ENCODE results near the gene GET4.

DNA sequence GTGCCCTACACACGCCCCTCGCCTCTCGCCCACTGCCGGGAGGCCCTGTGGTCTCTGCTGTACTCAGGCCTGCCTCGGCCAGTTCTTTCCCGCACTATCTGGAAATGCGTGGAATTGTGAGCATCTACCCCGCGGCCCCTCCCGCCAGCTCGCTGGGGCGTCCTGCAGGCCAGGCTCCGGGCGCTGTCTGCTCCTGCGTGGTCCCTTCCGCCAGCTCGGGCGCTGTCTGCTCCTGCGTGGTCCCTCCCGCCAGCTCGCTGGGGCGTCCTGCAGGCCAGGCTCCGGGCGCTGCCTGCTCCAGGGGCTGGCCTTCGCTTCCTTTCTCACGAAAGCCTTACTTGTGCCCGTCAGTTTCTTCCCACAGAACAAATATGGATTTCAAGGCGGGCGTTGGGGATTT lies 14.9 kb downstream of the GET4 start:
- TF ChIP-seq ZFX (IDR thresholded peaks at IDR 0.05) (no peak), YY1 (IDR thresholded peaks at IDR 0.05; ENCODE audit: extremely low read depth, insufficient replicate concordance, low read depth, low read length) (no peak), EZH2 (IDR thresholded peaks at IDR 0.05) (no peak), POLR2AphosphoS5 (IDR thresholded peaks at IDR 0.05; ENCODE audit: low read depth, low read length) (no peak), TCF7L2 (IDR thresholded peaks at IDR 0.05; ENCODE audit: borderline replicate concordance, extremely low read depth, insufficient read depth, insufficient read length) (no peak), EZH2phosphoT487 (IDR thresholded peaks at IDR 0.05; ENCODE audit: borderline replicate concordance) (no peak), POLR2A (IDR thresholded peaks at IDR 0.05; ENCODE audit: borderline replicate concordance, extremely low read depth, insufficient read depth, insufficient read length) (no peak), ZNF274 (IDR thresholded peaks at IDR 0.05; ENCODE audit: low read depth, low read length) (no peak), SP1 (IDR thresholded peaks at IDR 0.05; ENCODE audit: low read depth) (no peak)
- TF ChIP-seq, protein P1, sequence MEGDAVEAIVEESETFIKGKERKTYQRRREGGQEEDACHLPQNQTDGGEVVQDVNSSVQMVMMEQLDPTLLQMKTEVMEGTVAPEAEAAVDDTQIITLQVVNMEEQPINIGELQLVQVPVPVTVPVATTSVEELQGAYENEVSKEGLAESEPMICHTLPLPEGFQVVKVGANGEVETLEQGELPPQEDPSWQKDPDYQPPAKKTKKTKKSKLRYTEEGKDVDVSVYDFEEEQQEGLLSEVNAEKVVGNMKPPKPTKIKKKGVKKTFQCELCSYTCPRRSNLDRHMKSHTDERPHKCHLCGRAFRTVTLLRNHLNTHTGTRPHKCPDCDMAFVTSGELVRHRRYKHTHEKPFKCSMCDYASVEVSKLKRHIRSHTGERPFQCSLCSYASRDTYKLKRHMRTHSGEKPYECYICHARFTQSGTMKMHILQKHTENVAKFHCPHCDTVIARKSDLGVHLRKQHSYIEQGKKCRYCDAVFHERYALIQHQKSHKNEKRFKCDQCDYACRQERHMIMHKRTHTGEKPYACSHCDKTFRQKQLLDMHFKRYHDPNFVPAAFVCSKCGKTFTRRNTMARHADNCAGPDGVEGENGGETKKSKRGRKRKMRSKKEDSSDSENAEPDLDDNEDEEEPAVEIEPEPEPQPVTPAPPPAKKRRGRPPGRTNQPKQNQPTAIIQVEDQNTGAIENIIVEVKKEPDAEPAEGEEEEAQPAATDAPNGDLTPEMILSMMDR (IDR thresholded peaks at IDR 0.05 in 2 of 3, conservative IDR thresholded peaks at IDR 0.05 in 1 of 3; ENCODE audit: borderline replicate concordance in 1 of 3, insufficient read depth in 1 of 3, low read depth in 2 of 3, low read length in 2 of 3), result no peak
- TF ChIP-seq, protein P2, sequence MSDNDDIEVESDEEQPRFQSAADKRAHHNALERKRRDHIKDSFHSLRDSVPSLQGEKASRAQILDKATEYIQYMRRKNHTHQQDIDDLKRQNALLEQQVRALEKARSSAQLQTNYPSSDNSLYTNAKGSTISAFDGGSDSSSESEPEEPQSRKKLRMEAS (IDR thresholded peaks at IDR 0.05), result no peak
- TF ChIP-seq, protein P3, sequence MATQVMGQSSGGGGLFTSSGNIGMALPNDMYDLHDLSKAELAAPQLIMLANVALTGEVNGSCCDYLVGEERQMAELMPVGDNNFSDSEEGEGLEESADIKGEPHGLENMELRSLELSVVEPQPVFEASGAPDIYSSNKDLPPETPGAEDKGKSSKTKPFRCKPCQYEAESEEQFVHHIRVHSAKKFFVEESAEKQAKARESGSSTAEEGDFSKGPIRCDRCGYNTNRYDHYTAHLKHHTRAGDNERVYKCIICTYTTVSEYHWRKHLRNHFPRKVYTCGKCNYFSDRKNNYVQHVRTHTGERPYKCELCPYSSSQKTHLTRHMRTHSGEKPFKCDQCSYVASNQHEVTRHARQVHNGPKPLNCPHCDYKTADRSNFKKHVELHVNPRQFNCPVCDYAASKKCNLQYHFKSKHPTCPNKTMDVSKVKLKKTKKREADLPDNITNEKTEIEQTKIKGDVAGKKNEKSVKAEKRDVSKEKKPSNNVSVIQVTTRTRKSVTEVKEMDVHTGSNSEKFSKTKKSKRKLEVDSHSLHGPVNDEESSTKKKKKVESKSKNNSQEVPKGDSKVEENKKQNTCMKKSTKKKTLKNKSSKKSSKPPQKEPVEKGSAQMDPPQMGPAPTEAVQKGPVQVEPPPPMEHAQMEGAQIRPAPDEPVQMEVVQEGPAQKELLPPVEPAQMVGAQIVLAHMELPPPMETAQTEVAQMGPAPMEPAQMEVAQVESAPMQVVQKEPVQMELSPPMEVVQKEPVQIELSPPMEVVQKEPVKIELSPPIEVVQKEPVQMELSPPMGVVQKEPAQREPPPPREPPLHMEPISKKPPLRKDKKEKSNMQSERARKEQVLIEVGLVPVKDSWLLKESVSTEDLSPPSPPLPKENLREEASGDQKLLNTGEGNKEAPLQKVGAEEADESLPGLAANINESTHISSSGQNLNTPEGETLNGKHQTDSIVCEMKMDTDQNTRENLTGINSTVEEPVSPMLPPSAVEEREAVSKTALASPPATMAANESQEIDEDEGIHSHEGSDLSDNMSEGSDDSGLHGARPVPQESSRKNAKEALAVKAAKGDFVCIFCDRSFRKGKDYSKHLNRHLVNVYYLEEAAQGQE (IDR thresholded peaks at IDR 0.05; ENCODE audit: low read depth), result no peak
